ENCODE data around the gene SUSD4. TPM values are rescaled to one million over a fixed set of nuclear protein-coding genes. Genes with fewer than 3 reads are reported as not detected.

The SUSD4 gene
- total RNA-seq, 1 donor from 2014 or later = 18.5 TPM

DNA sequence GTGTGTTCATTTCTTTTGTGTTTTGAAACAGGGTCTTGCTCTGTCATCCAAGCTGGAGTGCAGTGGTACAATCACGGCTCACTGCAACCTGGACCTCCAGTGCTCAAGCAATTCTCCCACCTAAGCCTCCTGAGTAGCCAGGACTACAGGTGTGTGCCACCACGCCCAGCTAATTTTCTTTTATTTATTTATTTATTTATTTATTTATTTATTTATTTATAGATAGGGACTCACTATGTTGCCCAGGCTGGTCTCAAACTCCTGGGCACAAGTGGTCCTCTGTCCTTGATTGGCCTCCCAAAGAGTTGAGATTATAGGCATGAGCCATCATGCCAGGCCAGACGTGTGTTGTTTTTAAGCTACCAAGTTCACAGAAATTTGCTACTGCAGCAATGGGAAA, 177.2 kb downstream of the SUSD4 start:
- no peak overlapping the region for H3K4me3 Mint-ChIP-seq (ENCODE audit: unreplicated experiment)
- no peak for DNase-seq (ENCODE audit: low spot score)
- no peaks in the 10 kb centered on the region for H3K36me3 Mint-ChIP-seq (ENCODE audit: low read depth, unreplicated experiment)
- H3K4me1 Mint-ChIP-seq (ENCODE audit: unreplicated experiment) = no peaks in the 10 kb centered on the region
- H3K27me3 Mint-ChIP-seq (ENCODE audit: unreplicated experiment) = no peaks in the 10 kb centered on the region
- no peak for TF ChIP-seq CTCF (IDR thresholded peaks at IDR 0.05; ENCODE audit: unreplicated experiment)
- no peak overlapping the region for H3K27ac Mint-ChIP-seq (ENCODE audit: unreplicated experiment)
- no peaks in the 10 kb centered on the region for H3K9me3 Mint-ChIP-seq (ENCODE audit: unreplicated experiment)

- no peak overlapping the region for H3K27ac Mint-ChIP-seq (ENCODE audit: unreplicated experiment)
- no peak for TF ChIP-seq CTCF (IDR thresholded peaks at IDR 0.05; ENCODE audit: unreplicated experiment)
- H3K4me3 Mint-ChIP-seq (ENCODE audit: unreplicated experiment) = no peak overlapping the region
- no peak for DNase-seq (ENCODE audit: low spot score)
- H3K36me3 Mint-ChIP-seq (ENCODE audit: low read depth, unreplicated experiment) = no peaks in the 10 kb centered on the region
- peaks cover 7% of the 10 kb centered on the region for H3K4me1 Mint-ChIP-seq (ENCODE audit: unreplicated experiment)
- no peaks in the 10 kb centered on the region for H3K9me3 Mint-ChIP-seq (ENCODE audit: unreplicated experiment)
- no peaks in the 10 kb centered on the region for H3K27me3 Mint-ChIP-seq (ENCODE audit: unreplicated experiment)
These were observed 180.6 kb downstream of the SUSD4 start for GRCh38 chr1:223183268-223183862.

GRCh38 chr1:223180731-223181321, 183.2 kb downstream of the SUSD4 start:
- no peak for DNase-seq (ENCODE audit: low spot score)
- no peak overlapping the region for H3K27ac Mint-ChIP-seq (ENCODE audit: unreplicated experiment)
- TF ChIP-seq CTCF (IDR thresholded peaks at IDR 0.05; ENCODE audit: unreplicated experiment) = no peak
- H3K4me1 Mint-ChIP-seq (ENCODE audit: unreplicated experiment) = peaks cover 8% of the 10 kb centered on the region
- no peaks in the 10 kb centered on the region for H3K27me3 Mint-ChIP-seq (ENCODE audit: unreplicated experiment)
- no peak overlapping the region for H3K4me3 Mint-ChIP-seq (ENCODE audit: unreplicated experiment)
- no peaks in the 10 kb centered on the region for H3K9me3 Mint-ChIP-seq (ENCODE audit: unreplicated experiment)
- no peaks in the 10 kb centered on the region for H3K36me3 Mint-ChIP-seq (ENCODE audit: low read depth, unreplicated experiment)

DNA sequence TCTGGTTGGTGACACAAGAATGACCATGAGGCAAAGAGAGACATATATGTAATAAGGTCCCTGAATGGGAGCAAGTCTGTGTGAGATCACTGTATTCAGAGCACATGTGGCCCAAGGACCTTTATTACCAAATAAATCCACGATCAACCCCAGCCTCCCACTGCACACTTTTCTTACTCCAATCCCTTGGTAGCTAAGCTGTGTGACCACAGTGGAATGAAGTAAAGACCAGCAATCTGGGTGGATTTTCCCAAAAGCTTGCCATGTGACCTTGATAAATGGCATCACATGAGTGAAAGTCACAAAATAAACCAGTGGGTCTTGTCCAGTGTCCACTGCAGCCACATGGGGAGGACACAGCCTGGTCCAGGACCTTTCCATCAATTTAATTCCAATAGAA, 184.2 kb downstream of the SUSD4 start:
- H3K4me1 Mint-ChIP-seq (ENCODE audit: unreplicated experiment) = peaks cover 14% of the 10 kb centered on the region
- no peaks in the 10 kb centered on the region for H3K9me3 Mint-ChIP-seq (ENCODE audit: unreplicated experiment)
- H3K4me3 Mint-ChIP-seq (ENCODE audit: unreplicated experiment) = no peak overlapping the region
- no peak overlapping the region for H3K27ac Mint-ChIP-seq (ENCODE audit: unreplicated experiment)
- H3K27me3 Mint-ChIP-seq (ENCODE audit: unreplicated experiment) = no peaks in the 10 kb centered on the region
- H3K36me3 Mint-ChIP-seq (ENCODE audit: low read depth, unreplicated experiment) = no peaks in the 10 kb centered on the region
- no peak for DNase-seq (ENCODE audit: low spot score)
- TF ChIP-seq CTCF (IDR thresholded peaks at IDR 0.05; ENCODE audit: unreplicated experiment) = no peak

DNA sequence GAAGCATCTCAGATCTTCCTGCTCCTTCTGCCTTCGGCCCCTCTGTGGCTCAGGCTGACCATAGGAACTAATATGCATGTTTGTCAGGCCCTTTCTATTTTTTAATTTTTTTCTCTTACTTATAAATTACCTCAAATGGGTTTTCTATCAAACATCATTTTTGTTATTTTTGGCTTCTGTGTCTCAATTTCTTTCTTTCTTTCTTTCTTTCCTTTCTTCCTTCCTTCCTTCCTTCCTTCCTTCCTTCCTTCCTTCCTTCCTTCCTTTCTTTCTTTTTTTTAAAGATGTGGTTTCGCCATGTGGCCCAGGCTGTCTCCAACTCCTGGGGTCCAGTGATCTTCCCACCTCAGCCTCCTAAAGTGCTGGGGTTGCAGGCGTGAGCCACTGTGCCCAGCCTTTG, 184.7 kb downstream of the SUSD4 start:
- TF ChIP-seq CTCF (IDR thresholded peaks at IDR 0.05; ENCODE audit: unreplicated experiment) = no peak
- no peaks in the 10 kb centered on the region for H3K36me3 Mint-ChIP-seq (ENCODE audit: low read depth, unreplicated experiment)
- H3K4me3 Mint-ChIP-seq (ENCODE audit: unreplicated experiment) = no peak overlapping the region
- H3K9me3 Mint-ChIP-seq (ENCODE audit: unreplicated experiment) = no peaks in the 10 kb centered on the region
- no peak for DNase-seq (ENCODE audit: low spot score)
- H3K4me1 Mint-ChIP-seq (ENCODE audit: unreplicated experiment) = peaks cover 14% of the 10 kb centered on the region
- no peak overlapping the region for H3K27ac Mint-ChIP-seq (ENCODE audit: unreplicated experiment)
- no peaks in the 10 kb centered on the region for H3K27me3 Mint-ChIP-seq (ENCODE audit: unreplicated experiment)

Measured in endothelial cell (in vitro differentiated cells).